Measurements from ENCODE around the gene MCRIP2. TPM values are rescaled to one million over a fixed set of nuclear protein-coding genes. Genes with fewer than 3 reads are reported as not detected.

MCRIP2 gene
- total RNA-seq, 6 experiments from 2014 or later = 48.8 to 130 (median 76.7) TPM

DNA sequence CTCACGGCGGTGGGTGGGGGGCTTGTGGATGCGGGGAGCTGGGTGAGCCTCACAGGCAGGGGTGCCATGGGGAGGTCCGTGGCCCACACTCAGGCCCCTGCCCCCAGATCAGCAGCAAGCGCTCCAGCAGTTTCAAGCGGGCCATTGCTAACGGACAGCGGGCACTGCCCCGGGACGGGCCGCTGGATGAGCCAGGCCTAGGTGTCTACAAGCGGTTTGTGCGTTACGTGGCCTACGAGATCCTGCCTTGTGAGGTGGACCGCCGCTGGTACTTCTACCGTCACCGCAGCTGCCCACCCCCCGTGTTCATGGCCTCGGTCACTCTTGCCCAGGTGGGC lies 34.9 kb downstream of the MCRIP2 start:
- ATAC-seq (no peak), DNase-seq (no peak)
- H3K4me1 ChIP-seq = peaks cover 0 to 13% (median 5%) of the 10 kb centered on the region in 4 donors
- WGBS (ENCODE audit: insufficient coverage, low coverage, low lambda C conversion rate, missing lambda C conversion rate) = no CpG with 5 or more reads among the region's 21 CpGs
- intact Hi-C loops (cut with DNase I) = no loop called here
- no peak overlapping the region for H3K27ac ChIP-seq
- TF ChIP-seq, protein P1, sequence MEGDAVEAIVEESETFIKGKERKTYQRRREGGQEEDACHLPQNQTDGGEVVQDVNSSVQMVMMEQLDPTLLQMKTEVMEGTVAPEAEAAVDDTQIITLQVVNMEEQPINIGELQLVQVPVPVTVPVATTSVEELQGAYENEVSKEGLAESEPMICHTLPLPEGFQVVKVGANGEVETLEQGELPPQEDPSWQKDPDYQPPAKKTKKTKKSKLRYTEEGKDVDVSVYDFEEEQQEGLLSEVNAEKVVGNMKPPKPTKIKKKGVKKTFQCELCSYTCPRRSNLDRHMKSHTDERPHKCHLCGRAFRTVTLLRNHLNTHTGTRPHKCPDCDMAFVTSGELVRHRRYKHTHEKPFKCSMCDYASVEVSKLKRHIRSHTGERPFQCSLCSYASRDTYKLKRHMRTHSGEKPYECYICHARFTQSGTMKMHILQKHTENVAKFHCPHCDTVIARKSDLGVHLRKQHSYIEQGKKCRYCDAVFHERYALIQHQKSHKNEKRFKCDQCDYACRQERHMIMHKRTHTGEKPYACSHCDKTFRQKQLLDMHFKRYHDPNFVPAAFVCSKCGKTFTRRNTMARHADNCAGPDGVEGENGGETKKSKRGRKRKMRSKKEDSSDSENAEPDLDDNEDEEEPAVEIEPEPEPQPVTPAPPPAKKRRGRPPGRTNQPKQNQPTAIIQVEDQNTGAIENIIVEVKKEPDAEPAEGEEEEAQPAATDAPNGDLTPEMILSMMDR (IDR thresholded peaks at IDR 0.05) = no peak
- TF ChIP-seq POLR2A (IDR thresholded peaks at IDR 0.05) = no peak
- H3K9me3 ChIP-seq = no peaks in the 10 kb centered on the region
- H3K36me3 ChIP-seq = peaks cover 0 to 22% (median 8%) of the 10 kb centered on the region in 4 donors
- no peaks in the 10 kb centered on the region for H3K27me3 ChIP-seq
- no peak overlapping the region for H3K4me3 ChIP-seq

DNA sequence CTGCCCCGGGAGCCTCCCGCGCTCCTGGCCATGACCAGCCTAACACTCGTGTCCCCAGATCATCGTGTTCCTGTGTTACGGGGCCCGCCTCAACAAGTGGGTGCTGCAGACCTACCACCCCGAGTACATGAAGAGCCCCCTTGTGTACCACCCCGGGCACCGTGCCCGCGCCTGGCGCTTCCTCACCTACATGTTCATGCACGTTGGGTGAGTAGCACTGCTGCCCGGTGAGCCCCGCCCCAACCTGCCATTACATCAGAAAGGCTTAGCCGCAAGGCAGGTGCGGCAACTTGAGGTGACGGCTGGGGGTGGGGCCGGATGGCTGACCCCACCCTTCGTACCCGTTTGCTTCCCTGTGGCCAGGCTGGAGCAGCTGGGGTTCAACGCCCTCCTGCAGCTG lies 35.3 kb downstream of the MCRIP2 start:
- peaks cover 0 to 17% (median 7%) of the 10 kb centered on the region in 4 donors for H3K4me1 ChIP-seq
- peaks cover 0 to 21% (median 8%) of the 10 kb centered on the region in 4 donors for H3K36me3 ChIP-seq
- no peak for ATAC-seq
- TF ChIP-seq, protein P1 (IDR thresholded peaks at IDR 0.05) = no peak
- no peak for TF ChIP-seq POLR2A (IDR thresholded peaks at IDR 0.05)
- no CpG with 5 or more reads among the region's 23 CpGs for WGBS (ENCODE audit: insufficient coverage, low coverage, low lambda C conversion rate, missing lambda C conversion rate)
- H3K4me3 ChIP-seq = no peak overlapping the region
- no peaks in the 10 kb centered on the region for H3K27me3 ChIP-seq
- intact Hi-C loops (cut with DNase I) = no loop called here
- DNase-seq = no peak
- no peaks in the 10 kb centered on the region for H3K9me3 ChIP-seq
- no peak overlapping the region for H3K27ac ChIP-seq

DNA sequence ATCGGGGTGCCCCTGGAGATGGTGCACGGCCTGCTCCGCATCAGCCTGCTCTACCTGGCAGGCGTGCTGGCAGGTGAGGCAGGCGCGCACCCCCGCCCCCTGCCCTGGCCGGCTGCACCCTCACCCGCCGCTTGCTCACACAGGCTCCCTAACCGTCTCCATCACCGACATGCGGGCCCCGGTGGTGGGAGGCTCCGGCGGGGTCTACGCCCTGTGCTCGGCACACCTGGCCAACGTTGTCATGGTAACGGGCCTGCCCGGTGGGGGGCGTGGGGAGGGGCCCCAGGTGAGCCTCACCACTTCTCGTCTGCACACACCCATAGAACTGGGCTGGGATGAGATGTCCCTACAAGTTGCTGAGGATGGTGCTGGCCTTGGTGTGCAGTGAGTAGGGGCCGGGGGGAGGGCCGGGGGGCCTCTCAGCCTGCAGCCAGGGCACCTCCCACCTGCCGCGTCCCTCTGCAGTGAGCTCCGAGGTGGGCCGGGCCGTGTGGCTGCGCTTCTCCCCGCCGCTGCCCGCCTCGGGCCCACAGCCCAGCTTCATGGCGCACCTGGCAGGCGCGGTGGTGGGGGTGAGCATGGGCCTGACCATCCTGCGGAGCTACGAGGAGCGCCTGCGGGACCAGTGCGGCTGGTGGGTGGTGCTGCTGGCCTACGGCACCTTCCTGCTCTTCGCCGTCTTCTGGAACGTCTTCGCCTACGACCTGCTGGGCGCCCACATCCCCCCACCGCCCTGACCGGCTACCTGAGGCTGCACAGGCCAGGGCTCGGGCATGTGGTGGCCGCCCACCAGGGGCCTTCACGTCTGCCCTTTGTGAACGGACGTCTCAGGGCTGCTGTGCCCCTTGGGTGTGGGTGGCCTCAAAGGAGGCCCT lies 35.9 kb downstream of the MCRIP2 start:
- intact Hi-C loops (cut with DNase I) = no loop called here
- peaks cover 0 to 21% (median 7%) of the 10 kb centered on the region in 4 donors for H3K36me3 ChIP-seq
- ATAC-seq (no peak), DNase-seq (no peak)
- H3K27ac ChIP-seq = no peak overlapping the region
- H3K27me3 ChIP-seq = no peaks in the 10 kb centered on the region
- 62% methylated on average over 8 of the region's 57 CpGs for WGBS (ENCODE audit: insufficient coverage, low coverage, low lambda C conversion rate, missing lambda C conversion rate)
- TF ChIP-seq, protein P1 (IDR thresholded peaks at IDR 0.05) = no peak
- no peak for TF ChIP-seq POLR2A (IDR thresholded peaks at IDR 0.05)
- no peak overlapping the region for H3K4me3 ChIP-seq
- peaks cover 0 to 23% (median 10%) of the 10 kb centered on the region in 4 donors for H3K4me1 ChIP-seq
- H3K9me3 ChIP-seq = no peaks in the 10 kb centered on the region

DNA sequence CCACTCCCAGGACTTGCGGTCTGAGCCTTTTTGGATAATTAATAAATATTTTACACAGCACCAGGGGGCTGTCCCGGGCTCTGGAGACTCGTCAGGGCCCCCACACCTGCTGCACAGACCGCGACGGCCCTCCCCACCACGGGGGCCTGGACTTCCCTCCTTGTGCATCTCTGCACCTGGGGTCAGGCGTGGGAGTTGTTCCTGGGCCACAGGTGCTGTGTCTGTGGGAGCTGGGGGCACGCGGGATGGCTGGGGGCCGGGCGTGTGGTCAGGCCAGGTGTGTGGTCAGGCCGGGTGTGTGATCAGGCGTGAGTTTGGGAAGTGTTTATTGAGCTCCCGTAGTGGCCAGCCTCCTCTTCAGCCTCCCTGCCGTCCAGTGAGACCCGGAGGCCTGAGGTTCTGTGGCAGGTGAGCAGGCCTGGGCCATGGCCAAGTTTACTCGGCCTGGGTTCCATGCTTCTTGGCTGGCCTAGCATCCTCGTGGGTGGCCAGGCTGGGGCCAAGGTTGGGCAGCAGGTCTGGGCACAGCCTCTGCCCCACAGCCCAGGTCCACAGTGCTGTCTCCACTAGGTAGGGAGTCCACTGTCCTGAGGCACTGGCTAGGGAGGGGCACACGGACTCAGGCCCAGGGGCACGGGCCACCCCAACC lies 36.7 kb downstream of the MCRIP2 start:
- H3K36me3 ChIP-seq = peaks cover 0 to 18% (median 7%) of the 10 kb centered on the region in 4 donors
- H3K27ac ChIP-seq = peak overlapping the region in 1 of 3 donors; percentile 18
- DNase-seq (peak in 1 of 3 donors; percentile 72), ATAC-seq (no peak)
- TF ChIP-seq POLR2A (IDR thresholded peaks at IDR 0.05) = no peak
- TF ChIP-seq, protein P1 (IDR thresholded peaks at IDR 0.05) = no peak
- no CpG with 5 or more reads among the region's 21 CpGs for WGBS (ENCODE audit: insufficient coverage, low coverage, low lambda C conversion rate, missing lambda C conversion rate)
- H3K9me3 ChIP-seq = no peaks in the 10 kb centered on the region
- intact Hi-C loops (cut with DNase I) = no loop called here
- no peak overlapping the region for H3K4me3 ChIP-seq
- H3K4me1 ChIP-seq = peaks cover 0 to 30% (median 11%) of the 10 kb centered on the region in 4 donors
- no peaks in the 10 kb centered on the region for H3K27me3 ChIP-seq

All from right lobe of liver (tissue), 6 donors.